Activated CD8-positive, alpha-beta memory T cell treated with anti-CD3 and anti-CD28 coated beads, Interleukin-2, amount 50 U/mL, for 1 hour (primary cell): ENCODE data around the gene CEP19.
A peak's percentile ranks its signal among the peaks of the same experiment; 100 is the strongest.

Source experiments
- DNase-seq: peaks from one replicate; pipeline ENCODE4 v3.0.0-alpha.2; 2020; ENCODE audit errors: extremely low read depth

CEP19 gene

DNA sequence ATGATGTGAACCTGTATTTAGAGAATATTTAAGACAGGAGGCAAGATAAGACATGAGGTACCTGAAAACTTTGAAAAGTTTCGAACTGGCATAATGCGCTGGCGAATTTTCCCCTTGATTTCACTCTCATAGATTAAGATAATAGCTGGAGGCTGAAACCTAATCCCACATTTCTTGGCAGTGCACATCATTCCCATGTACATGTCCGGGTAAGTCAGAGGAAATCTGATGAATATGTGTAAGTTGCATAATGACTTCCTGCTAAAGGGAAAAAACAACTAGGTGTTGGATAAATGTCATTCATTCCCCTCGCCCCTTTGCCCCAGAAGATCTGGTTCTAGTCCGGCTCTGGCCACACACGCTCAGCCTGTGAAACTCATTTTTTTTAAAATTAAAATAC, 3.6 kb downstream of the CEP19 start:
- no peak for DNase-seq

GRCh38 chr3:196707566-196707965, 4.5 kb downstream of the CEP19 start:
- no peak for DNase-seq

DNA sequence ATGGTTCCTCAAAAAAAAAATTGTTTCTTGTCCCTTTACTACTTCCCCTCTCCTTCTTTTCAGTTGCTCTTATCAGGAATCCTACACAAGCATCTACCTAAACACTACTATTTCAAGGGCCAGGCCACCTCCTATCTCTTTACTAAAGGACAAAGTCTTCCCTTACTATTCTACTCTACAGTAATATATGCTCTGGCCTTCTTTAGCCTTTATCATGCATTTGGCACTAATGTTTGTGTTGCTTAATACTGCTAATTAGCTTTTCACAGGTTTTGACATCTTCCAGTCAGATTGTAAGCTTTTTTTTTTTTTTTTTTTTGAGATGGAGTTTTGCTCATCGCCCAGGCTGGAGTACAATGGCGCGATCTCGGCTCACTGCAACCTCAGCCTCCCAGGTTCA, 5.3 kb downstream of the CEP19 start:
- DNase-seq, result no peak

GRCh38 chr3:196706327-196706726, 5.7 kb downstream of the CEP19 start:
- no peak for DNase-seq

GRCh38 chr3:196700801-196701200, 11.2 kb downstream of the CEP19 start:
- no peak for DNase-seq

DNA sequence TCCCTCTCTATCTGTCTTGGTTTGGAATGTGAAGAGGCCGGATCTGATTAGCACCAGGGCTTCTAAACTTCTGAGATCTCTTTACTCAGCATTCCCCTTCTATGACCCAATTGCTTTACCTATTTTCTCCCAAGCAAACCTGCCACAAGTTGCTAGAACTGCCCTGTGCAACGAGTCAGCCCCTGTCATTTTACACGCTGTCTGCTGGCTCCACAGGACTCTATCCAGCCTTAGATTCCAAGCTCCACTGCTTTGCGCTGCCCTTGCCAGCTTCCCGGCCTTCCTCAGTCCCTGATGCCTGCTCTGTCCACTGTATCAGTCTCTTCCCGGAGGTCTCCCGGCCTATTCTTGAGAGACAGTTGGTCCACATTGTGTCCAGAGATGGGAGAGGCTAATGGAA, 12.3 kb downstream of the CEP19 start:
- DNase-seq, result no peak

DNA sequence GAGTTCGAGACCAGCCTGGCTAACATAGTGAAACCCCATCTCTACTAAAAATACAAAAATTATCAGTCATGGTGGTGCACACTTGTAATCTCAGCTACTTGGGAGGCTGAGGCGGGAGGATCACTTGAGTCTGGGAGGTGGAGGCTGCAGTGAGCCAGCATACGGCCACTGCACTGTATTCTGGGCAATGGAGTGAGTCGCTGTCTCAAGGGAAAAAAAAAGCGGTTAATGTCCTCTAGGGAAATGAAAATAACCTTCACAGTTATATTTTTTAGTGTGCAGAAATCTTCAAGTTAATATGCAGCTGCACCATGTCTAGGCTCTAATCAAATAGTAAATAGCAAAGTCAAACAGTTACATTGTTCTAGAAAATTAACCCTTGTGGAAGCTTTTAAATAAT, 14.8 kb downstream of the CEP19 start:
- no peak for DNase-seq

DNA sequence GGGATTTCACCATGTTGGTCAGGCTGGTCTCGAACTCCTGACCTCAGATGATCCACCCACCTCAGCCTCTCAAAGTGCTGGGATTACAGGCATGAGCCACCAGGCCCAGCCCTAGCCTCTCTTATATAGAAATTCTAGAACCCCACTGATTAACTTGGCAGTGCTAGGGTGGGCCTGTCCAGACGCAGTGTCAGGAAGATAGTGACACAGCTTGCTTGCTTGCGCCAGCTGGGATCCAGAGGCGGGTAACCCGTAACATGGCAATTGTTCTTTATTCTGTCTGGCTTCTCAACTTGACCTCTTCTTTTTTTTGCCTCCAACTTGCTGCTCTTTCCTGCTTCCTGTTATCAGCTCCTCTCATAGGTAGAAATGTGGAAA, 16.2 kb downstream of the CEP19 start:
- no peak for DNase-seq

- no peak for DNase-seq
These were observed 16.9 kb downstream of the CEP19 start for GRCh38 chr3:196694941-196695848.

DNA sequence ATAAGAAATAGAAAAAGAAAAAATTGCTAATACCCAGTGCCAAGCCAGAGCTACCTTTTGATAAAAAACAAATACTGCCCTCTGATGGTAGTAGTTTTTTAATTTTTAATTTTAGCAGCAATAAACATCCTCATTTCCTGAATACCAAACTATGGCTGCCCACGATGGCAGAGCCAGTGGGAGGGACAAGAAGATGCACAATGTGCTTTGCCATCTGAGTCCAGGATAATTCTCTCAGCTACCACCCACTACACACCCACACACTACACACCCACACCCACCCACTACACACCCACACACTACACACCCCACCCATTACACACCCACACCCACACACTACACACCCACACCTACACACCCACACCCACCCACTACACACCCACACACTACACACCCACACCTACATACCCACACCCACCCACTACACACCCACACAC, 17.8 kb downstream of the CEP19 start:
- DNase-seq, result no peak

GRCh38 chr3:196691386-196691785, 20.7 kb downstream of the CEP19 start:
- no peak for DNase-seq

DNA sequence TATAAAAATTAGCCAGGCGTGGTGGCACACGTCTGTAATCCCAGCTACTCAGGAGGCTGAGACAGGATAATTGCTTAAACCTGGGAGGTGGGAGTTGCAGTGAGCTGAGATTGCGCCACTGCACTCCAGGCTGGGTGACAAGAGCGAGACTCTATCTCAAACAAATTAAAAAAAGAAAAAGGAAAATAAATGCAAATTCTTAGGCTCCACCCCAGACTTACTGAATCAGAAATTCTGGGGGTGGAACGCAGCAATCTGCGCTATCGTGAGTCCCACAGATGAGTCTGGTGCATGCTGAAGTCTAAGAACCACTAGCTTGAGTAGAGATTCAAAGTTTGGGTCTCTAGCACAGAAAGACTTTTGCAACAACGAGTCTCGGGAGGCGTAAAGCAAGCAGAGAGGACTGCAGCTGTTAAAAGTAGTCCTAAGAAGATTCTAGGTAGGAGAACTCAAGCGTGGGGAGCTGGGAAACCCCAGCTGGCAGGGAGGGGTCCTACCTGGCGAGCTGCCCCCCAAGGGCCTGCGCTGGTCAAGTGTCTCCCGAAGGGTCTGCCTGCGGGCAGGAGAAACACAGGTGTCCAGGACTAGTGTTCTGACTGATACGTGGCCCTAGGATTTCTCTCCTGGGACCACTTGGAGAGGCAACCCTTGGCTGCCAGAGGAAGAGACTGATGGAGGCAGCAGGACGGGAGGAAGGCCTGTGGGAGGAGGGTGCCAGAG, 21.9 kb downstream of the CEP19 start:
- no peak for DNase-seq

GRCh38 chr3:196688349-196688748, 23.7 kb downstream of the CEP19 start:
- DNase-seq, result no peak

GRCh38 chr3:196686436-196686835, 25.6 kb downstream of the CEP19 start:
- no peak for DNase-seq

- DNase-seq, result peak; percentile 30
These were observed 27.3 kb downstream of the CEP19 start for GRCh38 chr3:196684548-196685407.

DNA sequence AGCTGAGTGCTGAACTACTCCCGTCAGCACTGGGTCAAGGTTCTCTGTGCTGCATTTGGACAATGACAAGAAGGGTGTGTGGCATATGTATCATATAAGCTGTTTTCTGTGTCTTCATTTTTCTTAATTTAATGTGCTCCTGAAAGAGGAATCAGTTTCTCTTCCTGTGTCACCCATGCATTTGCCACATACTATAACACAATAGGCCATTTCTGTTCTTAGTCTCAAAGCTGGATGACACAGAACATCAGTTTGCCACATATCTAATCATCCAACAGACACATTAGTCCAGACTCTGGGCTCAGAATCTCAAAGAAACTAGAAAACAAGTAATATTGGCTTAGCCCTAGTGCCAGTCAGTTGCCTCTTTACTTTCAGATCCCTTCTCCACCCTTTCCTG, 34.1 kb downstream of the CEP19 start:
- no peak for DNase-seq

GRCh38 chr3:196677353-196677752, 34.7 kb downstream of the CEP19 start:
- DNase-seq, result no peak

DNA sequence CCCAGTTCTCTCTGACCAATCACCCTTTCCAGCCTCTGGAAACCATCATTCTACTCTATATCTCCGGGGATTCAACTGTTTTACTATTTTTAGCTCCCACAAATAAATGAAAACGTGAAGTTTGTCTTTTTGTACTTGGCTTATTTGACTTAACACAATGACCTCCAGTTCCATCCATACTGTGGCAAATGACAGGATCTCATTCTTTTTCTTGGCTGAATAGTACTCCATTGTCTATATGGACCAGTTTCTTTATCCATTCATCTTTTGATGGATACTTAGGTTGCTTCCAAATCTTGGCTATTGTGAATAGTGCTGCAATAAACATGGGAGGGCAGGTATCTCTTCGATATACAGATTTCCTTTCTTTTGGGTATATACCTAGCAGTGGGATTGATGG, 38.4 kb downstream of the CEP19 start:
- DNase-seq, result no peak

DNA sequence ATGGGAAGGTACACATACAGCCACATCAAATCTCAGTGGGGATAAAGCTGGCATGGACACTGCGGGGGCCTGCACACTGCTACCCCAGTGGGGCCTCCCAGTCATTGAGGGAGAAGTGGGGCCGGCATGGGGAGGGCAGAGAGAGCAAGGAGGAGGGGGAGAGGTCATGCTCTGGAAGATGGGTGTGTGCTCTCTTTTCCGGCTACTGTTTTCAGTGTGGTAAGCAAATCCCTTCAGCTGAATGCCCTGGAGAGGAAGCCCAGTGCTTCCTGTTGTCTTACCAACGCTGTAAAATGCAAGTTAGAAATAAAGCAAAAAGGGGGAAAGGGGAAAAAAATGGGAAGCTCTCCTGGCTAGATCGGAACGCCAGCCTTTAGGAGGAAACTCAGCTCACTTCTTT, 41.7 kb downstream of the CEP19 start:
- no peak for DNase-seq

DNA sequence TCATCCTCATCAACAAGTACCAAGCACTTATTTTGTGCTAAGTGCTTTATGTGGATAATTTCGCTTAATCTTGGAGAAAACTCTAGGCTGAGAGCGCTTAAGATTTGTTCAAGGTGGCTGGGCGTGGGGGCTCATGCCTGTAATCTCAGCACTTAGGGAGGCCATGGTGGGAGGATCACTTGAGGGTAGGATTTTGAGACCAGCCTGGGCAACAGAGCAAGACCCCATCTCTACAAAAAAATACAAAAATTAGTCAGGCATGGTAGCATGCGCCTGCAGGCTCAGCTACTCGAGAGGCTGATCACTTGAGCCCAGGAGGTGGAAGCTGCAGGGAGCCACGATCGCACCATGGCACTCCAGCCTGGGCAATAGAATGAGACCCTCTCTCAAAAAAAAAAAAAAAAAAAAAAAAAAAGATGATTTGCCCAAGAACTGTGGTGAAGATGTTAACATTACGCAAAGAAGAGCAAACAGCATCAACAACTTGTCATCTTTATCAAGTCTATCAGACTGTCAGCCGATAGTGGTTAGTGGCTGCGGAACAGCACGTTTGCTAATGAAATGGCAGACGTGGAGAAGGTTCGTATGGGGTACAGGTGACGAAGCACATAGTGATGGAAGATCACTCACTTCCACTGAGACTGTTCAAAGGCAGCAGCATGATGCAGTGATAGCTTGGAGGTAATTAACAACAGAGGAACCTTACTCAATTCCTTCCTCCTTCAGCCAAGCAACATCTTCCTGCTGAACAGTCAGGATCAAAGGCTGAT, 44.8 kb downstream of the CEP19 start:
- DNase-seq, result no peak
